H9 (cell line): ENCODE measurements around the gene STX17. TPM values are rescaled to one million over a fixed set of nuclear protein-coding genes. Genes with fewer than 3 reads are reported as not detected.

Experiments
- DNase-seq: peaks from one replicate; pipeline ENCODE4 v3.0.0-alpha.2; 2017
- H2AFZ ChIP-seq: one replicate; pipeline ENCODE4 v1.6.1; 2013; ENCODE audit warnings: mild to moderate bottlenecking, low read length, control low read depth, moderate library complexity
- H2AK5ac ChIP-seq: 2 replicates; pipeline ENCODE4 v1.6.1; 2013; ENCODE audit warnings: low read length, control low read depth, mixed read lengths; ENCODE audit not compliant: insufficient read length
- H2BK120ac ChIP-seq: one replicate; pipeline ENCODE4 v1.6.1; 2013; ENCODE audit warnings: low read depth, mild to moderate bottlenecking, low read length, control low read depth, inconsistent platforms; ENCODE audit not compliant: poor library complexity, severe bottlenecking
- H2BK12ac ChIP-seq: 2 replicates; pipeline ENCODE4 v1.6.1; 2013; ENCODE audit warnings: low read length, control low read depth, mixed read lengths, low read depth; ENCODE audit not compliant: insufficient read length
- H2BK15ac ChIP-seq: 2 replicates; pipeline ENCODE4 v1.6.1; 2013; ENCODE audit warnings: low read depth, low read length, control low read depth
- H2BK20ac ChIP-seq: one replicate; pipeline ENCODE4 v1.6.1; 2013; ENCODE audit warnings: low read depth, mild to moderate bottlenecking, low read length, control low read depth, inconsistent platforms; ENCODE audit not compliant: poor library complexity, severe bottlenecking
- H2BK5ac ChIP-seq: 2 replicates; pipeline ENCODE4 v1.6.1; 2013; ENCODE audit warnings: low read length, control low read depth, mixed read lengths; ENCODE audit not compliant: insufficient read length
- H3K14ac ChIP-seq: 2 replicates; pipeline ENCODE4 v1.6.1; 2013; ENCODE audit warnings: low read length, control low read depth; ENCODE audit not compliant: insufficient read depth
- H3K18ac ChIP-seq: 2 replicates; pipeline ENCODE4 v1.6.1; 2013; ENCODE audit warnings: low read depth, mild to moderate bottlenecking, mixed read lengths, low read length, control low read depth; ENCODE audit not compliant: insufficient read length
- H3K23ac ChIP-seq: 2 replicates; pipeline ENCODE4 v1.6.1; 2013; ENCODE audit warnings: low read length, control low read depth, mixed read lengths, low read depth; ENCODE audit not compliant: insufficient read length
- H3K23me2 ChIP-seq: 2 replicates; pipeline ENCODE4 v1.6.1; 2013; ENCODE audit warnings: low read depth, mild to moderate bottlenecking, mixed read lengths, low read length, control low read depth; ENCODE audit not compliant: insufficient read length, poor library complexity, severe bottlenecking
- H3K27ac ChIP-seq: 2 replicates; pipeline ENCODE4 v1.5.1; 2013; ENCODE audit warnings: low read length, control low read depth, mixed read lengths, low read depth; ENCODE audit not compliant: insufficient read length
- H3K27me3 ChIP-seq: 2 replicates; pipeline ENCODE4 v1.6.1; 2013; ENCODE audit warnings: low read length, control low read depth, inconsistent platforms; ENCODE audit not compliant: insufficient read depth
- H3K4ac ChIP-seq: 2 replicates; pipeline ENCODE4 v1.6.1; 2013; ENCODE audit warnings: low read depth, mild to moderate bottlenecking, control low read depth, inconsistent platforms, low read length, moderate library complexity
- H3K4me1 ChIP-seq: 2 replicates; pipeline ENCODE4 v1.6.1; 2013; ENCODE audit warnings: low read length, control low read depth, inconsistent platforms; ENCODE audit not compliant: insufficient read depth
- H3K4me2 ChIP-seq: 2 replicates; pipeline ENCODE4 v1.6.1; 2013; ENCODE audit warnings: low read length, control low read depth, mixed read lengths; ENCODE audit not compliant: insufficient read length, insufficient read depth
- H3K56ac ChIP-seq: 2 replicates; pipeline ENCODE4 v1.6.1; 2013; ENCODE audit warnings: low read depth, mild to moderate bottlenecking, mixed read lengths, low read length, control low read depth; ENCODE audit not compliant: insufficient read length
- H3K79me1 ChIP-seq: 2 replicates; pipeline ENCODE4 v1.6.1; 2013; ENCODE audit warnings: low read depth, mild to moderate bottlenecking, moderate library complexity, low read length, control low read depth, inconsistent platforms; ENCODE audit not compliant: insufficient read depth, poor library complexity, severe bottlenecking
- H3K79me2 ChIP-seq: 2 replicates; pipeline ENCODE4 v1.6.1; 2013; ENCODE audit warnings: low read length, control low read depth, inconsistent platforms; ENCODE audit not compliant: insufficient read depth
- H3K9ac ChIP-seq: 2 replicates; pipeline ENCODE4 v1.6.1; 2013; ENCODE audit warnings: low read length, control low read depth, mixed read lengths; ENCODE audit not compliant: insufficient read length; ENCODE audit errors: extremely low read depth
- H3K9me3 ChIP-seq: one replicate; pipeline ENCODE4 v1.6.1; 2013; ENCODE audit warnings: low read depth, low read length, inconsistent platforms; ENCODE audit not compliant: control insufficient read depth
- H3T11ph ChIP-seq: one replicate; pipeline ENCODE4 v1.6.1; 2013; ENCODE audit warnings: mild to moderate bottlenecking, low read length, control low read depth, inconsistent platforms
- H4K20me1 ChIP-seq: one replicate; pipeline ENCODE4 v1.6.1; 2013; ENCODE audit not compliant: control insufficient read depth, insufficient read length, insufficient read depth
- H4K5ac ChIP-seq: 2 replicates; pipeline ENCODE4 v1.6.1; 2013; ENCODE audit warnings: low read depth, mild to moderate bottlenecking, mixed read lengths, low read length, control low read depth; ENCODE audit not compliant: insufficient read length
- H4K8ac ChIP-seq: replicated peaks from 2 replicates; pipeline ENCODE4 v1.6.1; 2013; ENCODE audit warnings: low read length, control low read depth, mixed read lengths, low read depth; ENCODE audit not compliant: insufficient read length
- H4K91ac ChIP-seq: 2 replicates; pipeline ENCODE4 v1.6.1; 2013; ENCODE audit warnings: low read depth, mild to moderate bottlenecking, moderate library complexity, mixed read lengths, low read length, control low read depth; ENCODE audit not compliant: insufficient read length
- H3K27ac Mint-ChIP-seq, 3 experiments: 2 replicates in 2 of 3; 3 replicates in 1 of 3; pipeline ENCODE4 v1.8.0; 2020 to 2021; ENCODE audit warnings: mixed read lengths in 3 of 3, mild to moderate bottlenecking in 1 of 3, moderate library complexity in 1 of 3
- H3K27me3 Mint-ChIP-seq: 2 replicates; pipeline ENCODE4 v1.8.0; 2021; ENCODE audit warnings: low read depth, mild to moderate bottlenecking, moderate library complexity, mixed read lengths
- H3K36me3 Mint-ChIP-seq, 3 experiments: 2 replicates in 2 of 3; 3 replicates in 1 of 3; pipeline ENCODE4 v1.8.0; 2020 to 2021; ENCODE audit warnings: low read depth in 3 of 3, mixed read lengths in 3 of 3; ENCODE audit not compliant: insufficient read depth in 1 of 3
- H3K4me1 Mint-ChIP-seq, 2 experiments: 2 replicates each; pipeline ENCODE4 v1.8.0; 2020; ENCODE audit warnings: mixed read lengths in 2 of 2
- H3K4me3 Mint-ChIP-seq, 2 experiments: 2 replicates in 1 of 2; 3 replicates in 1 of 2; pipeline ENCODE4 v1.8.0; 2020 to 2021; ENCODE audit warnings: mild to moderate bottlenecking in 2 of 2, mixed read lengths in 2 of 2, moderate library complexity in 1 of 2
- H3K9me3 Mint-ChIP-seq, 2 experiments: 2 replicates in 1 of 2; 3 replicates in 1 of 2; pipeline ENCODE4 v1.8.0; 2020; ENCODE audit warnings: mild to moderate bottlenecking in 2 of 2, mixed read lengths in 2 of 2, moderate library complexity in 1 of 2
- total RNA-seq: library from RNA; stranded (reverse); gene quantifications from 2 replicates; pipeline ENCODE4 v1.2.1, GENCODE V29; 2021
- TF ChIP-seq, protein P1 (sequence below): fragments of 200-600 bp; sonication (generic); conservative IDR thresholded peaks from 3 replicates; pipeline ENCODE4 v1.8.0; 2021; ENCODE audit warnings: antibody characterized with exemption, mild to moderate bottlenecking

STX17 gene
- total RNA-seq, 1 experiment from 2014 or later, result 21.2 TPM

DNA sequence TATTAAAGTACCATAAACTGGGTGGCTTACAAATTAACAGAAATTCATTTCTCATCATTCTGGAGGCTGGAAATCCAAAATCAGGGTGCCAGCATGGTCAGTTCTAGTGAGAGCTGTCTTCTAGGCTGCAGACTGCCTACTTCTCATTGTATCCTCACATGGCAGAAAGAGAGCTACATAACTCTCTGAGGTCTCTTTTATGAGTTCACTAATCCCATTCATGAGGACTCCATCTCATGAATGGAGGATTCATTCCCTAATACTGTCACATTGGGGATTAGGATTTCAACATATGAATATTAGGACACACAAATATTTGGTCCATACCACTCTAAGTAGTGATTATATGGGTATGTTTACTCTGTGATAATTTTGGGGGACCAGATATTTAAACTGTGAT, 108.4 kb downstream of the STX17 start:
- Histone ChIP-seq H3K23ac (no peak overlapping the region), H4K20me1 (no peaks in the 10 kb centered on the region), H2BK12ac (no peak overlapping the region), H4K5ac (no peak overlapping the region), H2BK120ac (no peak overlapping the region), H3K56ac (no peak overlapping the region), H3K4me2 (no peak overlapping the region), H3K79me2 (no peaks in the 10 kb centered on the region), H3K23me2 (no peaks in the 10 kb centered on the region), H3K9ac (no peak overlapping the region), H4K8ac (no peak overlapping the region), H3K9me3 (no peaks in the 10 kb centered on the region), H3K18ac (no peak overlapping the region), H2BK5ac (no peak overlapping the region), H3K4me1 (no peaks in the 10 kb centered on the region), H2BK15ac (no peak overlapping the region), H3K4ac (no peak overlapping the region), H2AK5ac (no peak overlapping the region), H3K79me1 (no peaks in the 10 kb centered on the region), H2BK20ac (no peak overlapping the region), H4K91ac (no peak overlapping the region), H3K27me3 (no peaks in the 10 kb centered on the region), H2AFZ (no peak overlapping the region), H3K14ac (no peak overlapping the region), H3T11ph (no peak overlapping the region), H3K27ac (no peak overlapping the region)
- no peak for DNase-seq
- no peak overlapping the region for H3K4me3 Mint-ChIP-seq
- TF ChIP-seq, protein P1, sequence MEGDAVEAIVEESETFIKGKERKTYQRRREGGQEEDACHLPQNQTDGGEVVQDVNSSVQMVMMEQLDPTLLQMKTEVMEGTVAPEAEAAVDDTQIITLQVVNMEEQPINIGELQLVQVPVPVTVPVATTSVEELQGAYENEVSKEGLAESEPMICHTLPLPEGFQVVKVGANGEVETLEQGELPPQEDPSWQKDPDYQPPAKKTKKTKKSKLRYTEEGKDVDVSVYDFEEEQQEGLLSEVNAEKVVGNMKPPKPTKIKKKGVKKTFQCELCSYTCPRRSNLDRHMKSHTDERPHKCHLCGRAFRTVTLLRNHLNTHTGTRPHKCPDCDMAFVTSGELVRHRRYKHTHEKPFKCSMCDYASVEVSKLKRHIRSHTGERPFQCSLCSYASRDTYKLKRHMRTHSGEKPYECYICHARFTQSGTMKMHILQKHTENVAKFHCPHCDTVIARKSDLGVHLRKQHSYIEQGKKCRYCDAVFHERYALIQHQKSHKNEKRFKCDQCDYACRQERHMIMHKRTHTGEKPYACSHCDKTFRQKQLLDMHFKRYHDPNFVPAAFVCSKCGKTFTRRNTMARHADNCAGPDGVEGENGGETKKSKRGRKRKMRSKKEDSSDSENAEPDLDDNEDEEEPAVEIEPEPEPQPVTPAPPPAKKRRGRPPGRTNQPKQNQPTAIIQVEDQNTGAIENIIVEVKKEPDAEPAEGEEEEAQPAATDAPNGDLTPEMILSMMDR, result no peak
- no peaks in the 10 kb centered on the region for H3K27me3 Mint-ChIP-seq
- 0 out of 4 replicates have a peak, but pooled peaks cover 0 to 2% of the 10 kb centered on the region in 2 experiments for H3K4me1 Mint-ChIP-seq
- H3K9me3 Mint-ChIP-seq, result 0 out of 5 replicates have a peak, but pooled peaks cover 0 to 2% of the 10 kb centered on the region in 2 experiments
- peaks cover 0 to 2% (median 0%) of the 10 kb centered on the region in 3 experiments; a peak in 2 of 7 replicates for H3K36me3 Mint-ChIP-seq
- no peak overlapping the region for H3K27ac Mint-ChIP-seq
